CD4-positive, alpha-beta memory T cell (primary cell): ENCODE measurements around the gene OTUD5. TPM values are rescaled to one million over a fixed set of nuclear protein-coding genes. Genes with fewer than 3 reads are reported as not detected.

Experiments used
- CTCF ChIA-PET: fragments of 350-600 bp; sonication (Branson Sonifier 250); formaldehyde crosslinking; loops from one replicate; lab custom pipeline; 2021; ENCODE audit warnings: inconsistent platforms; ENCODE audit not compliant: partially characterized antibody; lab: Charles Lee
- POLR2A ChIA-PET: fragments of 350-600 bp; sonication (Branson Sonifier 250); formaldehyde crosslinking; loops from one replicate; lab custom pipeline; 2021; ENCODE audit not compliant: partially characterized antibody; lab: Charles Lee
- DNase-seq, 5 donors: peaks; one replicate each; pipeline versions ENCODE4 v3.0.0 to v3.0.0-alpha.2; 2020 to 2022; ENCODE audit warnings: mixed read lengths in 1 of 5
- H3K27ac ChIP-seq: one replicate; pipeline ENCODE4 v1.7.0; 2013; ENCODE audit warnings: low read depth, low read length
- H3K27me3 ChIP-seq: 2 replicates; pipeline ENCODE4 v1.7.0; 2013; ENCODE audit warnings: mild to moderate bottlenecking, low read length, moderate library complexity; ENCODE audit not compliant: insufficient read depth
- H3K36me3 ChIP-seq: 2 replicates; pipeline ENCODE4 v1.7.0; 2013; ENCODE audit warnings: mild to moderate bottlenecking, low read length, moderate library complexity; ENCODE audit not compliant: insufficient read depth
- H3K4me1 ChIP-seq: 2 replicates; pipeline ENCODE4 v1.7.0; 2013; ENCODE audit warnings: mild to moderate bottlenecking, low read length, moderate library complexity; ENCODE audit not compliant: insufficient read depth
- H3K4me3 ChIP-seq, 2 donors: one replicate each; pipeline ENCODE4 v1.7.0; 2013; ENCODE audit warnings: low read length in 2 of 2, mild to moderate bottlenecking in 1 of 2
- H3K9me3 ChIP-seq, 2 donors: one replicate each; pipeline ENCODE4 v1.7.0; 2013; ENCODE audit warnings: low read length in 2 of 2, control low read depth in 1 of 2; ENCODE audit not compliant: control insufficient read depth in 1 of 2
- H3K27ac Mint-ChIP-seq, 7 donors: one replicate each; pipeline ENCODE4 v1.8.0; 2020 to 2021; ENCODE audit warnings: mixed read lengths in 7 of 7, mild to moderate bottlenecking in 6 of 7, inconsistent platforms in 3 of 7, moderate library complexity in 3 of 7
- H3K27me3 Mint-ChIP-seq, 2 donors: one replicate each; pipeline ENCODE4 v1.8.0; 2020 to 2021; ENCODE audit warnings: mixed read lengths in 2 of 2
- H3K36me3 Mint-ChIP-seq, 2 donors: one replicate each; pipeline ENCODE4 v1.8.0; 2020 to 2021; ENCODE audit warnings: mixed read lengths in 2 of 2, inconsistent platforms in 1 of 2, mild to moderate bottlenecking in 1 of 2
- H3K4me1 Mint-ChIP-seq, 4 donors: one replicate each; pipeline ENCODE4 v1.8.0; 2020 to 2021; ENCODE audit warnings: mixed read lengths in 4 of 4, mild to moderate bottlenecking in 1 of 4
- H3K4me3 Mint-ChIP-seq, 8 donors: one replicate each; pipeline ENCODE4 v1.8.0; 2020 to 2021; ENCODE audit warnings: mixed read lengths in 8 of 8, mild to moderate bottlenecking in 7 of 8, moderate library complexity in 6 of 8, inconsistent platforms in 3 of 8
- H3K9me3 Mint-ChIP-seq, 8 donors: one replicate each; pipeline ENCODE4 v1.8.0; 2020 to 2021; ENCODE audit warnings: mixed read lengths in 8 of 8, mild to moderate bottlenecking in 5 of 8, inconsistent platforms in 3 of 8, moderate library complexity in 1 of 8
- intact Hi-C: fragments of 100-400 bp; cut with micrococcal nuclease; formaldehyde crosslinking; loops from one replicate; pipeline ENCODE4 v1.15.1; 2023
- polyA plus RNA-seq, 2 donors: library from polyadenylated mRNA; unstranded; fragments of 300-500 nt; fragmentation: Illumina TruSeq; gene quantifications; one replicate each; pipeline ENCODE4 v1.2.3, GENCODE V29; 2021
- total RNA-seq, 2 experiments: library from RNA; stranded (reverse); gene quantifications; one replicate each; pipeline ENCODE4 v1.2.3, GENCODE V29; 2021

The OTUD5 gene
- total and polyA plus RNA-seq, 4 experiments from 2014 or later: 16.5 to 94.5 (median 68.8) TPM

- DNase-seq: no peak
- Histone ChIP-seq H3K36me3 (no peaks in the 10 kb centered on the region), H3K27me3 (no peaks in the 10 kb centered on the region), H3K4me3 (no peak overlapping the region), H3K27ac (no peak overlapping the region), H3K9me3 (no peaks in the 10 kb centered on the region), H3K4me1 (peaks cover 5% of the 10 kb centered on the region)
- no peak overlapping the region for H3K27ac Mint-ChIP-seq
- ChIA-PET CTCF (no interaction called here), POLR2A (no interaction called here)
- intact Hi-C loops: no loop called here
- H3K4me1 Mint-ChIP-seq: peaks cover 0 to 9% (median 5%) of the 10 kb centered on the region in 4 donors
- no peak overlapping the region for H3K4me3 Mint-ChIP-seq
- H3K9me3 Mint-ChIP-seq: no peaks in the 10 kb centered on the region
- no peaks in the 10 kb centered on the region for H3K36me3 Mint-ChIP-seq
- H3K27me3 Mint-ChIP-seq: no peaks in the 10 kb centered on the region
Observed at GRCh38 chrX:48966796-48967579, 9.6 kb upstream of the OTUD5 start.

DNA sequence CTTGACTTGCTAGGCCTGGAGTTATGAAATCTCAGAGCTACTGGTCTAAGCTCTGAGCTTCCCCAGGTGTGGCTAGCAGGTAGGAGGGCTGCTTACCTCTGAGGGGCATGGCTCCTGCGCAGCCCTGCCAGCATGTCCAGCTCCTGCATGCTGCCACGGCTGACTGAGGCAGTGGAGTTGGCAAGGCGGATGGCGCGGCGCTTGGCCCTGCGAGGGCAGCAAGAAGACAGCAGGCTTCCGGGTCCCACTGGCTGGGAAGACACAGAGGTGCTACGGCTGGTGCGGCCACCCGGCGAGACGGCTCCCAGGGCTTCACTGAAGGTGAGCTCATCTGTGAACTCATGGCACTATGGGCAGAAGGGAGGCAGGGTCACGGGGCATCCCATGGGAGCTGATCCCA, 8.6 kb upstream of the OTUD5 start:
- Histone ChIP-seq H3K4me1 (no peaks in the 10 kb centered on the region), H3K9me3 (no peaks in the 10 kb centered on the region), H3K27me3 (no peaks in the 10 kb centered on the region), H3K27ac (no peak overlapping the region), H3K36me3 (no peaks in the 10 kb centered on the region), H3K4me3 (no peak overlapping the region)
- Mint-ChIP-seq H3K9me3 (no peaks in the 10 kb centered on the region), H3K4me3 (no peak overlapping the region), H3K27ac (no peak overlapping the region), H3K36me3 (no peaks in the 10 kb centered on the region), H3K27me3 (no peaks in the 10 kb centered on the region), H3K4me1 (peaks cover 0 to 6% (median 3%) of the 10 kb centered on the region in 4 donors)
- intact Hi-C loops: no loop called here
- no peak for DNase-seq
- POLR2A ChIA-PET: no interaction called here
- CTCF ChIA-PET: no interaction called here

- intact Hi-C loops: no loop called here
- Mint-ChIP-seq H3K4me3 (no peak overlapping the region), H3K36me3 (peaks cover 0 to 13% of the 10 kb centered on the region in 2 donors), H3K27ac (peak overlapping the region in 3 of 7 donors; percentile 14 to 84 (median 36)), H3K9me3 (peaks cover 0 to 4% (median 0%) of the 10 kb centered on the region in 8 donors), H3K27me3 (no peaks in the 10 kb centered on the region), H3K4me1 (peaks cover 4 to 28% (median 11%) of the 10 kb centered on the region in 4 donors)
- Histone ChIP-seq H3K4me1 (peaks cover 13% of the 10 kb centered on the region), H3K36me3 (no peaks in the 10 kb centered on the region), H3K4me3 (no peak overlapping the region), H3K9me3 (no peaks in the 10 kb centered on the region), H3K27me3 (no peaks in the 10 kb centered on the region), H3K27ac (no peak overlapping the region)
- DNase-seq: no peak
- ChIA-PET CTCF (interaction anchor here (2.5 kb wide), 1 partner anchor 10 kb away, joined by 6 read pairs; the partner anchor contains the start of gene KCND1), POLR2A (interaction anchor here (1.0 kb wide), 1 partner anchor 64 kb away, joined by 3 read pairs; the partner anchor contains the start of gene TIMM17B)
Observed at GRCh38 chrX:48961585-48962091, 4.2 kb upstream of the OTUD5 start.

GRCh38 chrX:48960291-48960690, 2.9 kb upstream of the OTUD5 start:
- peak overlapping the region in 6 of 7 donors; percentile 9 to 100 (median 74) for H3K27ac Mint-ChIP-seq
- H3K27me3 ChIP-seq: no peaks in the 10 kb centered on the region
- no peak overlapping the region for H3K4me3 ChIP-seq
- H3K36me3 Mint-ChIP-seq: peaks cover 0 to 20% of the 10 kb centered on the region in 2 donors
- peaks cover 0 to 4% (median 0%) of the 10 kb centered on the region in 8 donors for H3K9me3 Mint-ChIP-seq
- peaks cover 27% of the 10 kb centered on the region for H3K4me1 ChIP-seq
- H3K4me1 Mint-ChIP-seq: peaks cover 9 to 42% (median 19%) of the 10 kb centered on the region in 4 donors
- no peaks in the 10 kb centered on the region for H3K9me3 ChIP-seq
- CTCF ChIA-PET: interaction anchor here (1.5 kb wide), 1 partner anchor 13 kb away, joined by 9 read pairs; no protein-coding TSS in a partner anchor
- H3K36me3 ChIP-seq: peaks cover 4% of the 10 kb centered on the region
- no peaks in the 10 kb centered on the region for H3K27me3 Mint-ChIP-seq
- peak overlapping the region in 4 of 8 donors; percentile 4 to 67 (median 22) for H3K4me3 Mint-ChIP-seq
- no peak for DNase-seq
- POLR2A ChIA-PET: no interaction called here
- H3K27ac ChIP-seq: no peak overlapping the region
- intact Hi-C loops: no loop called here

GRCh38 chrX:48958635-48959094, 1.3 kb upstream of the OTUD5 start:
- Mint-ChIP-seq H3K36me3 (peaks cover 6 to 29% of the 10 kb centered on the region in 2 donors), H3K4me1 (peaks cover 11 to 58% (median 32%) of the 10 kb centered on the region in 4 donors), H3K9me3 (peaks cover 0 to 4% (median 0%) of the 10 kb centered on the region in 8 donors), H3K27ac (peak overlapping the region; percentile 98 to 100 (median 100)), H3K4me3 (peak overlapping the region; percentile 96 to 99 (median 98)), H3K27me3 (no peaks in the 10 kb centered on the region)
- peak overlapping the region; percentile 23 to 75 for H3K4me3 ChIP-seq
- peak overlapping the region; percentile 98 for H3K27ac ChIP-seq
- intact Hi-C loops: loop anchor here (1.0 to 5.0 kb wide), 8 partner anchors 39 to 361 kb away; partner anchors contain the start of genes GPKOW, GRIPAP1, MAGIX and PIM2
- peaks cover 43% of the 10 kb centered on the region for H3K4me1 ChIP-seq
- peaks cover 4% of the 10 kb centered on the region for H3K36me3 ChIP-seq
- DNase-seq: peak in 1 of 5 donors; percentile 54
- no peaks in the 10 kb centered on the region for H3K27me3 ChIP-seq
- no peaks in the 10 kb centered on the region for H3K9me3 ChIP-seq
- POLR2A ChIA-PET: interaction anchor here (0.6 to 5.9 kb wide), 31 partner anchors 14 to 938 kb away, joined by 3 to 99 read pairs (median 5); partner anchors contain the start of genes GRIPAP1, HDAC6, KCND1 and PIM2
- CTCF ChIA-PET: interaction anchor here (1.0 to 1.6 kb wide), 7 partner anchors 13 to 234 kb away, joined by 3 to 7 read pairs (median 5); partner anchors contain the start of genes GRIPAP1 and TFE3

DNA sequence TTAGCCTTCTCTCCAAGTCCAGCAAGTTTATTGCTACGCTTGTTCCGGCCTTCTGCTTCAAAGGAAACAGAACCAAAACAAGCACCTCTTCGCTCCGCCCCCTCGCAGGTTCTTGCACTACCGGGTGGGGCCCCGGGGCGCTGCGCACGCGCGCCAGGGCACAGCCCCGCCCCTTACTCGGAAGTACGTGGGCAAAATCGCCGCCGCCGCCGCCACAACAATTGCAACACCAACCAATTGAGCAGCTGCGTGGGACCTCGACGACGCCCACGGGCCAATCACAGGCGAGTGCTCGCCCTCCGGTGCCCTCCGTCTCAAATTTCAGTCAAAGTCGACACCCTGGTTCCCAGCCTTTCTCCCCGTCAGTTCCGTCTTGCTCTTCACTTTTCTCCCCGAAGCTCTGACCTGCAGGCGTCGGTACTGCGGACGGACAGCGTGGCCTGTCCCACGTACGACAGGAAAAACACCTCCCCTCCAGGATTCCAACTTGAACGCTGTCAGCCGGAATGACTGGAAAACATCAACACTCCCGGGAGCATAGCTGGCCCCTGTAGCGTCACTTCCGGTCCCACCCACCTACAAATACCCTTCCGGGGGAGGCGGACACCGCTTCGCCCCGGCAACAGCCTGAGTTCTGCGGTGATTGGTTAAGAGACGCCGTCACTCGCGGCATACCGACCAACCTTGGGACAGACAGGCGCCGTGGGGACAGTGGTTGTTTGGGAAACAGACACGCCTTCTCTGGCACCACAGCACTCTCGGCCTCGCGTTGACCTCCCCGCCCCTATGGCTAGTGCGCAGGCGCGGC, 624 bp upstream of the OTUD5 start:
- POLR2A ChIA-PET: interaction anchor here (0.6 to 5.9 kb wide), 36 partner anchors 12 to 937 kb away, joined by 3 to 99 read pairs (median 5); partner anchors contain the start of genes GRIPAP1, HDAC6, KCND1 and PIM2
- H3K4me1 Mint-ChIP-seq: peaks cover 14 to 64% (median 38%) of the 10 kb centered on the region in 4 donors

More for the DNA sequence above, 624 bp upstream of the OTUD5 start:
- Mint-ChIP-seq H3K27ac (peak overlapping the region; percentile 98 to 100 (median 100)), H3K4me3 (peak overlapping the region; percentile 96 to 99 (median 98)), H3K36me3 (peaks cover 6 to 29% of the 10 kb centered on the region in 2 donors), H3K9me3 (peaks cover 0 to 4% (median 0%) of the 10 kb centered on the region in 8 donors), H3K27me3 (no peaks in the 10 kb centered on the region)
- intact Hi-C loops: loop anchor here (1.0 to 5.0 kb wide), 9 partner anchors 19 to 361 kb away; partner anchors contain the start of genes GPKOW, GRIPAP1, MAGIX and PIM2
- Histone ChIP-seq H3K9me3 (no peaks in the 10 kb centered on the region), H3K27ac (peak overlapping the region; percentile 98), H3K4me3 (peak overlapping the region; percentile 47 to 75), H3K36me3 (peaks cover 4% of the 10 kb centered on the region), H3K27me3 (no peaks in the 10 kb centered on the region), H3K4me1 (peaks cover 49% of the 10 kb centered on the region)
- CTCF ChIA-PET: interaction anchor here (1.0 to 1.6 kb wide), 7 partner anchors 12 to 235 kb away, joined by 3 to 7 read pairs (median 5); partner anchors contain the start of genes GRIPAP1 and TFE3
- peak; percentile 92 to 98 (median 96) for DNase-seq
